ENCODE data around the gene CCK.
A peak's percentile ranks its signal among the peaks of the same experiment; 100 is the strongest.

GRCh38 chr3:42228796-42229195, 37.2 kb downstream of the CCK start:
- TF ChIP-seq CTCF (conservative IDR thresholded peaks at IDR 0.05; ENCODE audit: low read depth, low read length): peak; percentile 68
- TF ChIP-seq EZH2 (IDR thresholded peaks at IDR 0.05; ENCODE audit: low read length, unreplicated experiment): no peak
